Fibroblast of gingiva (primary cell): ENCODE data around the gene ABCA1.
A peak's percentile ranks its signal among the peaks of the same experiment; 100 is the strongest.
"Not testable (repeated sequence)": the region's sequence is repeated elsewhere in the genome, so short reads cannot be mapped to it uniquely, and the experiment has no call there.

Experiments used
- DNase-seq: peaks from one replicate; pipeline ENCODE4 v3.0.0-alpha.2; 2011; ENCODE audit warnings: low read depth

ABCA1 gene

GRCh38 chr9:104944356-104944755, 16.4 kb upstream of the ABCA1 start:
- DNase-seq, result peak; percentile 58

- no peak for DNase-seq
These were observed 13.6 kb upstream of the ABCA1 start for GRCh38 chr9:104941597-104941996.

GRCh38 chr9:104936291-104936690, 8.3 kb upstream of the ABCA1 start:
- no peak for DNase-seq

- DNase-seq, result peak; percentile 37
These were observed 7.5 kb upstream of the ABCA1 start for GRCh38 chr9:104935501-104935810.

GRCh38 chr9:104934691-104935500, 6.9 kb upstream of the ABCA1 start:
- DNase-seq, result peak; percentile 34

- DNase-seq, result not testable (repeated sequence)
These were observed 5.1 kb upstream of the ABCA1 start for GRCh38 chr9:104933091-104933490.

- DNase-seq, result peak; percentile 44
These were observed 3.3 kb upstream of the ABCA1 start for GRCh38 chr9:104931256-104931655.

GRCh38 chr9:104927216-104927911, 591 bp downstream of the ABCA1 start:
- DNase-seq, result peak; percentile 22

GRCh38 chr9:104923740-104924139, 4.2 kb downstream of the ABCA1 start:
- no peak for DNase-seq

- peak; percentile 81 for DNase-seq
These were observed 4.7 kb downstream of the ABCA1 start for GRCh38 chr9:104923289-104923688.

GRCh38 chr9:104922748-104923147, 5.2 kb downstream of the ABCA1 start:
- not testable (repeated sequence) for DNase-seq

- no peak for DNase-seq
These were observed 6.8 kb downstream of the ABCA1 start for GRCh38 chr9:104921067-104921741.

- DNase-seq, result no peak
These were observed 12.2 kb downstream of the ABCA1 start for GRCh38 chr9:104915753-104916152.

GRCh38 chr9:104915049-104915448, 12.9 kb downstream of the ABCA1 start:
- DNase-seq, result no peak

- no peak for DNase-seq
These were observed 13.5 kb downstream of the ABCA1 start for GRCh38 chr9:104914466-104914865.

- no peak for DNase-seq
These were observed 15.3 kb downstream of the ABCA1 start for GRCh38 chr9:104912606-104913005.

GRCh38 chr9:104911032-104911607, 16.8 kb downstream of the ABCA1 start:
- DNase-seq, result peak; percentile 33

GRCh38 chr9:104907278-104907951, 20.5 kb downstream of the ABCA1 start:
- peak; percentile 74 for DNase-seq

GRCh38 chr9:104906441-104907277, 21.3 kb downstream of the ABCA1 start:
- DNase-seq, result peak; percentile 91

GRCh38 chr9:104905931-104906330, 22.0 kb downstream of the ABCA1 start:
- no peak for DNase-seq
